SK-N-SH (cell line): Measurements from ENCODE around the gene PRB3.

Experiments used
- CTCF ChIP-seq: fragments of 200-600 bp; sonication (generic); IDR thresholded peaks from 2 replicates; pipeline ENCODE4 v1.6.1; 2017; ENCODE audit warnings: antibody characterized with exemption, mild to moderate bottlenecking, moderate library complexity
- ELF1 ChIP-seq: IDR thresholded peaks from 2 replicates; pipeline ENCODE4 v1.4.0; 2012
- EP300 ChIP-seq, 2 experiments: IDR thresholded peaks; 2 replicates each; pipeline versions ENCODE4 v1.4.0 to v1.6.1; 2012; ENCODE audit warnings: borderline replicate concordance in 1 of 2, low read depth in 1 of 2, low read length in 1 of 2
- EZH2phosphoT487 ChIP-seq: fragments of 200-600 bp; sonication (generic); IDR thresholded peaks from 2 replicates; pipeline ENCODE4 v1.6.1; 2017; ENCODE audit warnings: low read depth, mixed run types, mild to moderate bottlenecking, antibody characterized with exemption, moderate library complexity, borderline replicate concordance
- FOXM1 ChIP-seq: IDR thresholded peaks from 2 replicates; pipeline ENCODE4 v1.4.0; 2012; ENCODE audit warnings: low read depth, mild to moderate bottlenecking
- JUND ChIP-seq: IDR thresholded peaks from 2 replicates; pipeline ENCODE4 v1.4.0; 2012
- PBX3 ChIP-seq: IDR thresholded peaks from 2 replicates; pipeline ENCODE4; 2012
- POLR2AphosphoS5 ChIP-seq: IDR thresholded peaks from 2 replicates; pipeline ENCODE4 v1.6.1; 2012; ENCODE audit warnings: low read depth, low read length
- RAD21 ChIP-seq: IDR thresholded peaks from 2 replicates; pipeline ENCODE4 v1.6.1; 2012; ENCODE audit warnings: mild to moderate bottlenecking, low read length
- REST ChIP-seq: IDR thresholded peaks from 2 replicates; pipeline ENCODE4 v1.6.1; 2012; ENCODE audit warnings: mild to moderate bottlenecking, low read depth, low read length, moderate library complexity
- RXRA ChIP-seq: IDR thresholded peaks from 2 replicates; pipeline ENCODE4 v1.4.0; 2012; ENCODE audit warnings: low read depth, mild to moderate bottlenecking, borderline replicate concordance
- TAF1 ChIP-seq: IDR thresholded peaks from 2 replicates; pipeline ENCODE4 v1.6.1; 2012; ENCODE audit warnings: low read depth, mild to moderate bottlenecking, low read length, moderate library complexity, borderline replicate concordance
- USF2 ChIP-seq: fragments of 150-350 bp; IDR thresholded peaks from 2 replicates; pipeline ENCODE4 v1.6.1; 2017; ENCODE audit warnings: antibody characterized with exemption, low read length, low read depth, borderline replicate concordance
- YY1 ChIP-seq: IDR thresholded peaks from 2 replicates; pipeline ENCODE4 v1.4.0; 2012; ENCODE audit warnings: low read depth, mild to moderate bottlenecking

DNA sequence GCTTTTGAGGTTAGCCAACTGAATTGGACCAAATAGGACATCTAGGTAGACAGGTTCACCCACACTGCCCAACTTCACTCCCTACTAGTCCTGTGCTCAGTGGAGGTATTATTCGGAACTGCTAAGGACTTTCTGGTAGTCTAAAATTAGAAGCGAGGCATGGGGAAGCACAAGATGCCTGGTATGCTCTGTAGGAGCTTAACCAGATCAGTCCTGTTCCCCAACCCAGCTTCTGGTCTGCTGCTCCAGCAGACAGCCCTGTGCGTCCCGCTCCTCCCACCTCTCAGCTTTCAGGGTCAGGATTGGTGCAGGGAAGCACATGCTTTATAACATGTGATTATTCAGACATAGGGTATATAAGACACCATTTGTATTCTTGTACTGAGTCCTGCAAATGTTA is 31.2 kb downstream of the PRB3 start:
- TF ChIP-seq TAF1, result no peak
- TF ChIP-seq RAD21, result no peak
- no peak for TF ChIP-seq YY1
- TF ChIP-seq CTCF, result no peak
- no peak for TF ChIP-seq POLR2AphosphoS5
- TF ChIP-seq EP300 (IDR thresholded peaks at IDR 0.05; ENCODE audit: borderline replicate concordance in 1 of 2, low read depth in 1 of 2, low read length in 1 of 2), result no peak
- TF ChIP-seq REST, result no peak
- no peak for TF ChIP-seq USF2
- no peak for TF ChIP-seq JUND
- TF ChIP-seq EZH2phosphoT487, result no peak
- TF ChIP-seq PBX3, result no peak
- TF ChIP-seq ELF1, result no peak
- no peak for TF ChIP-seq FOXM1
- TF ChIP-seq RXRA, result no peak
